ENCODE measurements around the gene ADGRG6. TPM values are rescaled to one million over a fixed set of nuclear protein-coding genes. Genes with fewer than 3 reads are reported as not detected.

ADGRG6 gene
- polyA plus RNA-seq, 1 of the 3 experiments (the other 2 are of a cell fraction) = 61.5 TPM

GRCh38 chr6:142296975-142297604 lies 4.7 kb upstream of the ADGRG6 start (continued):
- no peak for TF ChIP-seq REST (IDR thresholded peaks at IDR 0.05; ENCODE audit: low read depth, low read length)
- no peak for TF ChIP-seq FOSL2 (IDR thresholded peaks at IDR 0.05; ENCODE audit: borderline replicate concordance, low read depth)

GRCh38 chr6:142297605-142297995 lies 4.2 kb upstream of the ADGRG6 start:
- H3K79me2 ChIP-seq (ENCODE audit: insufficient read depth) = peaks cover 8% of the 10 kb centered on the region
- TF ChIP-seq GATA2 (CRISPR knock-in tag; IDR thresholded peaks at IDR 0.05) (no peak), CHD2 (IDR thresholded peaks at IDR 0.05; ENCODE audit: low read length, partially characterized antibody) (no peak), GABPA (IDR thresholded peaks at IDR 0.05; ENCODE audit: low read depth) (no peak), ZBTB33 (IDR thresholded peaks at IDR 0.05; ENCODE audit: borderline replicate concordance, low read depth) (no peak), SIN3A (IDR thresholded peaks at IDR 0.05; ENCODE audit: borderline replicate concordance, low read depth, low read length) (no peak), YY1 (IDR thresholded peaks at IDR 0.05; ENCODE audit: low read depth) (no peak), USF2 (IDR thresholded peaks at IDR 0.05; ENCODE audit: borderline replicate concordance, low read depth, low read length) (no peak), EP300 (IDR thresholded peaks at IDR 0.05; ENCODE audit: borderline replicate concordance in 1 of 2, low read depth in 1 of 2, low read length in 1 of 2) (no peak), RCOR1 (IDR thresholded peaks at IDR 0.05; ENCODE audit: low read length) (no peak), EZH2phosphoT487 (IDR thresholded peaks at IDR 0.05; ENCODE audit: borderline replicate concordance, low read depth) (no peak)
- no peaks in the 10 kb centered on the region; a peak in 1 of 4 replicates for H3K4me1 ChIP-seq (ENCODE audit: control insufficient read depth in 1 of 2, insufficient read depth in 2 of 2, low read depth in 1 of 2, low read length in 1 of 2)
- no peak overlapping the region for H2AFZ ChIP-seq (ENCODE audit: low read depth)
- POLR2A ChIA-PET = no interaction called here
- H3K9ac ChIP-seq = no peak overlapping the region; the same call in 1 of the 2 replicates
- H3F3A ChIP-seq (replicated peaks; ENCODE audit: insufficient read depth) = peaks cover 49% of the 10 kb centered on the region
- no peaks in the 10 kb centered on the region for H3K9me3 ChIP-seq
- no peaks in the 10 kb centered on the region for H3K36me3 ChIP-seq (replicated peaks in 1 of 2; ENCODE audit: control insufficient read depth in 1 of 2, insufficient read depth in 2 of 2, low read length in 1 of 2)
- H3K9me2 ChIP-seq = no peaks in the 10 kb centered on the region
- DNase-seq = no peak
- WGBS (ENCODE audit: low lambda C conversion rate) = 9% methylated on average over 3 of the region's 3 CpGs
- H3K27me3 ChIP-seq (ENCODE audit: insufficient read depth) = no peaks in the 10 kb centered on the region
- H3K4me2 ChIP-seq = 0 out of 2 replicates have a peak overlapping the region, but pooled peaks have one; percentile 40
- H3K27ac ChIP-seq (ENCODE audit: low read depth in 2 of 2, low read length in 1 of 2) = peak overlapping the region; percentile 43 to 77; a peak in 3 of 4 replicates
- CTCF ChIA-PET = no interaction called here
- H3K4me3 ChIP-seq (ENCODE audit: low read depth in 2 of 2, low read length in 1 of 2) = no peak overlapping the region
- no peaks in the 10 kb centered on the region for H4K20me1 ChIP-seq (ENCODE audit: insufficient read depth)
